C4-2B (cell line): ENCODE results near the gene HNRNPA0.

Source experiments
- H3K27ac ChIP-seq: fragments of 450-650 bp; 2 replicates; pipeline ENCODE4 v1.5.1; 2017
- CTCF ChIP-seq: fragments of 450-650 bp; conservative IDR thresholded peaks from 2 replicates; pipeline ENCODE4 v1.5.1; 2017; ENCODE audit warnings: mild to moderate bottlenecking
- ZFX ChIP-seq: fragments of 450-650 bp; IDR thresholded peaks from 2 replicates; pipeline ENCODE4 v1.6.1; 2017

The HNRNPA0 gene

GRCh38 chr5:137733922-137734321 is 20.2 kb downstream of the HNRNPA0 start:
- no peak for TF ChIP-seq CTCF
- TF ChIP-seq ZFX, result no peak
- no peak overlapping the region for H3K27ac ChIP-seq

GRCh38 chr5:137733006-137733405 is 21.2 kb downstream of the HNRNPA0 start:
- TF ChIP-seq CTCF (no peak), ZFX (no peak)

GRCh38 chr5:137731176-137731575 is 23.0 kb downstream of the HNRNPA0 start:
- H3K27ac ChIP-seq, result no peak overlapping the region
- TF ChIP-seq CTCF, result no peak
- TF ChIP-seq ZFX, result no peak

More at GRCh38 chr5:137733006-137733405, 21.2 kb downstream of the HNRNPA0 start:
- H3K27ac ChIP-seq, result no peak overlapping the region

GRCh38 chr5:137730336-137730735 is 23.8 kb downstream of the HNRNPA0 start:
- H3K27ac ChIP-seq, result no peak overlapping the region

GRCh38 chr5:137728048-137728447 is 26.1 kb downstream of the HNRNPA0 start:
- TF ChIP-seq CTCF (no peak; the same call in 1 of the 2 replicates), ZFX (no peak)
- H3K27ac ChIP-seq, result no peak overlapping the region

More at GRCh38 chr5:137730336-137730735, 23.8 kb downstream of the HNRNPA0 start:
- TF ChIP-seq CTCF, result no peak
- TF ChIP-seq ZFX, result no peak

GRCh38 chr5:137727623-137728022 is 26.5 kb downstream of the HNRNPA0 start:
- no peak overlapping the region for H3K27ac ChIP-seq
- TF ChIP-seq CTCF (no peak), ZFX (no peak)

- TF ChIP-seq CTCF (no peak), ZFX (no peak)
- no peak overlapping the region for H3K27ac ChIP-seq
Measured at GRCh38 chr5:137724251-137724650, 29.9 kb downstream of the HNRNPA0 start.
